ENCODE measurements around the gene LIPI.

The LIPI gene

DNA sequence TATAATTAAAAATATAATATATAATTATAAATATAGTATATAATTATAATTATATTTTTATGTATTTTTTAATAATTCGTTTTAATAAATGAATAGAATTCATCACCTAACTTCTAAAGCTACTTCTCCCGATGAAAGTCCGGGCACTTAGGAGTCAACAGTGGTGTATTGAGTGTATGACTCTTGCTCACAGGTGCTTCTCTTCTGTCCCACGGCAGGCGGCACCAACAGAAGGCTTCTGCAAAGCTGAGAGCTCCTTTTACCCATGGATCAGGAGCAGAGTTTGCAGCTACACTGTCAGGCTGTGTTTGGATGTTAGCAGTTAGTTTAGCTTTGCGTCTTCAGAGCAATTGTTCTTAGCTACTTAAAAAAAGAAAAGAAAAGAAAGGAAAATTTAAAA, 122.4 kb downstream of the LIPI start:
- Histone ChIP-seq H3K36me3 (no peaks in the 10 kb centered on the region), H3K4me1 (ENCODE audit: control insufficient read depth in 1 of 2, insufficient read depth in 1 of 2, low read depth in 1 of 2, low read length in 1 of 2) (no peaks in the 10 kb centered on the region), H3K27me3 (no peaks in the 10 kb centered on the region), H3K4me3 (ENCODE audit: low read depth in 1 of 2, low read length in 1 of 2) (no peak overlapping the region), H3K27ac (no peak overlapping the region), H3K9me3 (peaks cover 1% of the 10 kb centered on the region)
- TF ChIP-seq CTCF (IDR thresholded peaks at IDR 0.05), result no peak

GRCh38 chr21:14086553-14086952, 124.2 kb downstream of the LIPI start:
- TF ChIP-seq CTCF (IDR thresholded peaks at IDR 0.05), result no peak
- H3K9me3 ChIP-seq, result peaks cover 5% of the 10 kb centered on the region
- no peaks in the 10 kb centered on the region for H3K36me3 ChIP-seq

DNA sequence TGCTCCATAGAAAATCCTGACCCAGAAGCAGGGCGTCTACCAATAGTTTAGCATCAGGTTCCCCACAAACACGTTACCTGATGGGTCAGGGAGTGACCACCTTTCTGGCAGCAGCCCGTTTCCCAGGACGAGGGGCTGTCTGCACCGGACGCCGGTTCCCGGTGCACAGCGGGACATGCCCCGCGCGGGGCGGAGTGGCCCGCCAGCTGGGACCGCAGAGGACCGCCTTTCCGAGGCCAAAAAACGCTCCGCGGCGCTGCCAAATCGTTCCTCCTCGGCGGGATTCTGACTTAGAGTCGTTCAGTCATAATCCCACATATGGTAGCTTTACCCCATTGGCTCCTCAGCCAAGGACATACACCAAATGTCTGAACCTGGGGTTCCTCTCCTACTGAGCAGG, 126.1 kb downstream of the LIPI start:
- no peaks in the 10 kb centered on the region for H3K36me3 ChIP-seq
- H3K4me3 ChIP-seq (ENCODE audit: low read depth in 1 of 2, low read length in 1 of 2), result no peak overlapping the region
- H3K27me3 ChIP-seq, result no peaks in the 10 kb centered on the region
- TF ChIP-seq CTCF (IDR thresholded peaks at IDR 0.05), result no peak
- H3K4me1 ChIP-seq (ENCODE audit: control insufficient read depth in 1 of 2, insufficient read depth in 1 of 2, low read depth in 1 of 2, low read length in 1 of 2), result no peaks in the 10 kb centered on the region
- no peak overlapping the region for H3K27ac ChIP-seq
- H3K9me3 ChIP-seq, result peaks cover 5% of the 10 kb centered on the region

More at GRCh38 chr21:14086553-14086952, 124.2 kb downstream of the LIPI start:
- H3K27me3 ChIP-seq, result no peaks in the 10 kb centered on the region
- no peak overlapping the region for H3K27ac ChIP-seq
- H3K4me3 ChIP-seq (ENCODE audit: low read depth in 1 of 2, low read length in 1 of 2), result no peak overlapping the region
- no peaks in the 10 kb centered on the region for H3K4me1 ChIP-seq (ENCODE audit: control insufficient read depth in 1 of 2, insufficient read depth in 1 of 2, low read depth in 1 of 2, low read length in 1 of 2)

GRCh38 chr21:14084068-14084501, 126.7 kb downstream of the LIPI start:
- no peaks in the 10 kb centered on the region for H3K27me3 ChIP-seq
- H3K4me1 ChIP-seq (ENCODE audit: control insufficient read depth in 1 of 2, insufficient read depth in 1 of 2, low read depth in 1 of 2, low read length in 1 of 2), result no peaks in the 10 kb centered on the region
- no peak overlapping the region for H3K4me3 ChIP-seq (ENCODE audit: low read depth in 1 of 2, low read length in 1 of 2)

DNA sequence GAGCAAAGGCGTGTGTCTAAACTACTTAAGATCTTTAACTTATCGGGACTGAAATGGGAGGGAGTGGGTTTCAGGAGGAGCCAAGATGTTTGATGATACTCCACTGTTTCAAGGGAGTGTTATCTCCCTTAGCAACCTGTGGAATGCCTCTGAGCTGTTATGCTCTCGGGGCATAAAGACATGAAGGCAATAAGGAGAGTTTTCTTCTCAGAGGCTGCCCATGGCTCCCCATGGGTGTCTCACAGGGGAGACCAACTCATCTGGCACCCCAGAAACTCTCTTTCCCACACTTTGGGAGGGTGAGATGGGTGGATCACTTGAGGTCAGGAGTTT, 130.0 kb downstream of the LIPI start:
- peaks cover 7% of the 10 kb centered on the region for H3K9me3 ChIP-seq
- no peak overlapping the region for H3K27ac ChIP-seq
- no peaks in the 10 kb centered on the region for H3K4me1 ChIP-seq (ENCODE audit: control insufficient read depth in 1 of 2, insufficient read depth in 1 of 2, low read depth in 1 of 2, low read length in 1 of 2)
- no peak overlapping the region for H3K4me3 ChIP-seq (ENCODE audit: low read depth in 1 of 2, low read length in 1 of 2)
- no peak for TF ChIP-seq CTCF (IDR thresholded peaks at IDR 0.05)
- H3K27me3 ChIP-seq, result no peaks in the 10 kb centered on the region
- no peaks in the 10 kb centered on the region for H3K36me3 ChIP-seq

More at GRCh38 chr21:14084068-14084501, 126.7 kb downstream of the LIPI start:
- TF ChIP-seq CTCF (IDR thresholded peaks at IDR 0.05), result no peak
- H3K36me3 ChIP-seq, result no peaks in the 10 kb centered on the region
- H3K9me3 ChIP-seq, result peaks cover 5% of the 10 kb centered on the region
- H3K27ac ChIP-seq, result no peak overlapping the region

All from neutrophil (primary cell).